LNCAP (cell line): ENCODE measurements around the gene DMD.

ENCODE experiments used
- TF ChIP-seq, protein P1 (sequence below): fragments of 450-650 bp; IDR thresholded peaks from 2 replicates; pipeline ENCODE4 v1.5.1; 2017; ENCODE audit warnings: mild to moderate bottlenecking

The DMD gene

DNA sequence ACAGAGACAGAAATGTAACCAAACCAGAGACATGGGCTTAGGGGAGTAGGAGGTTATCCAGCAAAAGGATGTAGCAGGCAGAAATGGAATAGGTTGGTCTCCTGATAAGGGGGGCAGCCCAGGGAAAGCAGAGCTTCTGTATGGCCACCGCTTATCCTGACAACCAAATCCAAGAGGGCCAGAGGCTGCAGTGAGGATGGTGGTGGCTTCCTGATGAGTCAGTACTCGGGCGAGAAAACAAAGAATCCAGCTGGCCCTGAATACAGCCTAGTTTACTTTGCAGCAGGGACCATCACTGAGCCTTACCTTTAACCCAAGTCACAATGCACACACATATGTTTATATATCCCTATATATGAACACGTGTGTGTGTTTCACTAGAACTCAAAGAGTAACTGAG is 2009.8 kb downstream of the DMD start:
- TF ChIP-seq, protein P1, sequence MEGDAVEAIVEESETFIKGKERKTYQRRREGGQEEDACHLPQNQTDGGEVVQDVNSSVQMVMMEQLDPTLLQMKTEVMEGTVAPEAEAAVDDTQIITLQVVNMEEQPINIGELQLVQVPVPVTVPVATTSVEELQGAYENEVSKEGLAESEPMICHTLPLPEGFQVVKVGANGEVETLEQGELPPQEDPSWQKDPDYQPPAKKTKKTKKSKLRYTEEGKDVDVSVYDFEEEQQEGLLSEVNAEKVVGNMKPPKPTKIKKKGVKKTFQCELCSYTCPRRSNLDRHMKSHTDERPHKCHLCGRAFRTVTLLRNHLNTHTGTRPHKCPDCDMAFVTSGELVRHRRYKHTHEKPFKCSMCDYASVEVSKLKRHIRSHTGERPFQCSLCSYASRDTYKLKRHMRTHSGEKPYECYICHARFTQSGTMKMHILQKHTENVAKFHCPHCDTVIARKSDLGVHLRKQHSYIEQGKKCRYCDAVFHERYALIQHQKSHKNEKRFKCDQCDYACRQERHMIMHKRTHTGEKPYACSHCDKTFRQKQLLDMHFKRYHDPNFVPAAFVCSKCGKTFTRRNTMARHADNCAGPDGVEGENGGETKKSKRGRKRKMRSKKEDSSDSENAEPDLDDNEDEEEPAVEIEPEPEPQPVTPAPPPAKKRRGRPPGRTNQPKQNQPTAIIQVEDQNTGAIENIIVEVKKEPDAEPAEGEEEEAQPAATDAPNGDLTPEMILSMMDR, result no peak

DNA sequence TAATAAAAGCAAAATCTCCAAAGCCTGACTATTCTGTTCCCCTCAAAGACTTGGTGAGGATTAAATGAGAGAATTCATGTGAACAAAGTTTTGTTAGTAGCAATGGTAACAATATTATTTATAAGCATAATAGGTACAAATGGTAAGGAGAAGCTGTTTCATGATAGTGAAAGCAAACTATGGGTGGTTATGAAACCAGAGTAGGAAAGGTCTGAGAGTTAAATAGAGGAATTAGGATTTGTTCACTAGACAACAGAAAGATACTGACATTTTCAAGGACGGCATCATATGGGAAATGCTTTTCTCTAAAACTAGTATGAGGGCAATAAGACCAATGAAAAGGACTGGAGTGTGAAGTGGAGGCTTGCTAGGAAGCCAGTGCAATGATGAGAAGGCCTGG is 2010.9 kb downstream of the DMD start:
- TF ChIP-seq, protein P1, result no peak

DNA sequence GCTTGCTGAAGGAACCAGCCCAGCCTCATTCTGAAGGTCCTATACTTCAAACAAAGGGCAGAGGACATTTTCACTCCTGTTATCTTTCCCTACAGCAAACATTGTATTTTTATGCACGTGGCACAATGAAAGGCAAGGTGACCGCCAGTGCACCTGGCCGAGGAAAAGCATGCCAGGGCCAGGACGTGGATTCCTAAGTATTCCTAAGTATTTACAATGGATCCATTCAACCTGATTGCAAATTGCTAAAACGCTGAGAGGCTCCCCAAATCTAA is 2011.6 kb downstream of the DMD start:
- TF ChIP-seq, protein P1, result no peak

DNA sequence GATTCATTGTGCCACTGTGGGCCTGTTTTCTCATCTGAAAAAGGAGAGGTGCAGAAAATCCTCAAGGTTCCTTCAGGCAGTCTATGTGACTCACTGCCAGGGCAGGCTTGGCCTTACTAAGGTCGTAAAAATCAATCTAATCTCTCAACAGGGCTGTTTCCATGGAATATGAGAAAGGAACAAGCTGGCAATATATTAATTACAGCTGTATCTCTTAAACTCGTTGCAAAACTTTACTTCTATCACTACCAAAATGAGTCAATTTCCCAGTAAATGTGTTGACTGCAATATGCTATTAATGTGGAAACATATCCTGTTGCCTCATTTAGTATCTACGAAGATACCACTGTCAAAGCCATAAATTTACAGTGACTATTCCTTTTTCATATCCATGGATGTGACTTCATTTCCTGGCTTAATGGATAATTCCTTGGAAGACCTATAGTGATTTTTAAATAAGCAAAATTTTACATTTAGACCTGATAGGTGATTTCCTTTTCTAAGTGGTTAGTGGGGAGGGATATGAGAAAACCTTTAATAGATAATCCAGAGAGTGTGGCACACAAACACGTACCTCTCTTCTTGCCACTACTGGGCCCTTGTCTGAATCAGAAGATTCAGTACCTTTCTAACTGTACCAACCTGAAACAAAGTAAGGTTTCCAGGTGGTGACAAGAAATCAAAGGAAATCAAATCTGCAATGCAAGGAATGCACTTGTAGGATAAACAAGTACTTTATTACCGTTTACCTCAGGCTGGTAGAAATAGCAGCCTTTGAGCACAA is 2012.1 kb downstream of the DMD start:
- TF ChIP-seq, protein P1, result no peak

DNA sequence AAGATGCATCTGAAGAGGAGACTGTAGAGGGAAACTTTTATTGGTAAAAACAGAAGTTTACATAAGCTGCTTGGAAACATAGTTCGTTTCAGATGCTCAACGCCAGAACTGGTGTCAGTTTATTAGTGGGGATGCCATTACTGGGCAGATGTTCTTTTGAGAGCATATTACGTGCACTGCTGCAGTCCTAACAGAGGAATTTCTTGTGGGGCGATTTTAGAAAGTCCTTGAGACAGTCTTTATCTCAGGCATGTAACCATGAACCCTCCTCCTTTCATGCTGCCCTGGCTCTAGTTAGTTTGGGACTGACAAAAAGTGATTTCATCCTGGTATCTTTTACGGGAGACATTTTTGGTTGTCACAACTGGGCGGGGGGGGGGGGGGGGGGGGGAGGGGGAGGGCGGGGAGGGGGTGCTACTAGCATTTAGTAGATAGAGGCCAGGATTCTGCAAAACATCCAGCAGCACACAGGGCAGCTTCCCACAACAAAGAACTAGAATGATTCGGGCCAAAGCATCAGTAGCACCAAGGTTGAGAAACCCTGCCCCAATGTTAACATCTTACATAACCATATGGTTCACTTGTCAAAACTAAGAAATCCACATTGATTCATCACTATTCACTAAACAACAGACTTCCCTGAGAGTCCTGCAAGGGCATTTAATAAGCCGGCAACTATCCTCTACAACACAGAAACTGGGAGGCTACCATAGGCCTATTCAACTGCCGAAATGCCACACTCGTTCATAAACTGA is 2021.0 kb downstream of the DMD start:
- TF ChIP-seq, protein P1, result no peak

DNA sequence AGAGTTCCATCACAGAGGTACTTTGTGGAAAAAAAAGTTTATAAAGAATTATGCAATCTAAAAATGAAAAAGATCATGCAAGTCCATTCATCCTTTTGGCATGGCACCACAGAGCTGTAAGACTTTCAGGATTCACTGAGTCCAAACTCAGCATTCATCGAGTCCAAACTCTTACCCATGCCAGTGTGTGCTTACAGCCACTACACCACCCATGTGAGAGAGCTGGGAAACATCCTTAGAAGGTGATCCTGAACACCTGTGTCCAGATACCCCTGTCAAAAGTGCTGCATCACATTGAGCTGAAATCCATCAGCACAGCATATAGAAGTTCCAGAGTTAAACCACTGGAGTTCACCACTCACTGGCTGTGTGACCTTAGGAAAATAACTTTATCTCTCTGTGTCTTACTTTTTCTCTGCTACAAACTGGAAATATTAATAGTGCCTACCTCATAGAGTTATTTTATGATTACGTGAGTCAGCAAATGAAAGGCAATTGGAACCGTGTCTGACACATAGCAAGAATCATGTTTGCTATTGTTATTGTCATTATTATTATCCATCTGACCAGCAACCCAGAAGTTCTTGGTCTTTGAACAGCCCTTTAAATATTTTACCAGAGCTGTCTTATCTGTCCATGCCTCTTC is 2024.5 kb downstream of the DMD start:
- TF ChIP-seq, protein P1, result no peak

DNA sequence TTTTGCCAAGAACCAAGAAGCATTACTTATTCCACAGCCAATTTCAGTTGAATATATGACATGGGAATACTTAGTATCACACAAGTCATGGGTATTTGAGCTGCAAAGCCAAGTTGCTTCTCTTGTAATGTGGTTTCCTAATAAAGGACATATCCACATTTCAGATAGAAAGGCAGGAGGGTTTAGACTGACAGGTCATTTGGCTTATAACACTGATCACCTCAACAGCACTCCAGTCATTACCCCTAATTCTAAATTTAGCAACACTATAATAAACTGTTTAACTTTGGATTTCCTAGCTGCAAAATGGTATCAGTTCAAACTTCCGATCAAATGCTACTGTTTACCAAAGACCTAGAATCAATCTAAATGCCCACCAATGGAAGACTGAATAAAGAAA is 2025.5 kb downstream of the DMD start:
- TF ChIP-seq, protein P1, result no peak
